Measurements from ENCODE around the gene BGLAP.

The BGLAP gene

DNA sequence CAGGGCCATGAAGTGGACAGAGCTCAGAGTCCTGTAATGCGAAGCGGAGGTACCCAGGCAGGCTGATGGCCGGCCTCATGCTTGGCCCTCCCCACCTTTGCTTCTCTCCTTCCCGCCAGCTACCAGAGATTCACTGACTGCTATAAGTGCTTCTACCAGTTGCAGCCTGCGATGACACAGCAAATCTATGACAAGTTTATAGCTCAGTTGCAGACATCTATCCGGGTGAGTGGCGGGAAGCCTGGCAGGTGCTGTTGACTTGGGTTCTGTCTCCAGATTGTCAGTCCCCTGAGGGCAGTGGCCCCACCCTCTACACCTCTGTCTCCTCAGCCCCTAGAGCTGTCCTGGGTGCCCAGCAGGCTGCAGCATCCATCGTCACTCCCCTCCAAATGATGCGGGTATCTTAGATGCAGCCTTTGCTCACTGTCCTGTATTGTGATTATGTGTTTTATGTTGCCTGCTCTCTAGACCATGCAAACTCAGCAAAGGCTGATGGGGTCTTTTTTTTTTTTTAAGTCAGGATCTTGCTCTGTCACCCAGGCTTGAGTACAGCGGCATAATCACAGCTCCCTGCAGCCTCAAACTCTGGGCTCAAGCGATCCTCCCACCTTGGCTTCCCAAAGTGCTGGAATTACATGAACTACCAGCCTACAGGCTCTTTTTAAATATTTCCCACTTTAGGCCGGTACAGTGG is 9.6 kb upstream of the BGLAP start:
- no peak for TF ChIP-seq JUND (IDR thresholded peaks at IDR 0.05; ENCODE audit: low read depth)

DNA sequence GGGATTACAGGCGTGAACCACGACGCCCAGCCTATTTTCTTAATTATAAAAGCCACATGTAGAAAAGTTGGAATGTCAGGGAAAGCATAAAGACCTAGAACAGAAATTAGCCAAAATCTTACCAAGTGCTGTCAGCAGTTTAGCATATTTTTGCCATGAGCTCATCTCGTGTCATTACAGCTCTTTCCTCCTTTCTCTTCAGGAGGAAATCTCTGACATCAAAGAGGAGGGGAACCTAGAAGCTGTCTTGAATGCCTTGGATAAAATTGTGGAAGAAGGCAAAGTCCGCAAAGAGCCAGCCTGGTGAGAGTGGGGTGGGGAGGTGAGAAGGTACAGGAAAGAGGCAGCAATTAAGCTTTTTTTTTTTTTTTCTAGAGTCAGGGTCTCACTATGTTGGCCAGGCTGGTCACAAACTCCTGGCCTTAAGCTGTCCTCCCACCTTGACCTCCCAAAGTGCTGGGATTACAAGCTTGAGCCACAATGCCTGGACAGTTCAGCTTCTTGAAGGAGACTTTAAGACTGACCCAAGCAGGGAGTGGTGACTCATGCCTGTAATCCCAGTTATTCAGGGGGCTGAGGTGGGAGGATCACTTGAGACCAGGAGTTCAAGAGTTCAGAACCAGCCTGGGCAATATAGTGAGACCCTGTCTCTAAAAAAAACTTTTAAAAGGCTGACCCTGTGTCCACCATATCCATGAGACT is 8.4 kb upstream of the BGLAP start:
- in situ Hi-C loops (cut with HindIII; ENCODE audit: low pct_unique_long_range_greater_than_20kb, low sequenced_read_pairs): no loop called here
- no peak for TF ChIP-seq JUND (IDR thresholded peaks at IDR 0.05; ENCODE audit: low read depth)
- DNase-seq (ENCODE audit: low read depth in 1 of 2, low spot score in 1 of 2): no peak

More for the DNA sequence above, 9.6 kb upstream of the BGLAP start:
- in situ Hi-C loops (cut with HindIII; ENCODE audit: low pct_unique_long_range_greater_than_20kb, low sequenced_read_pairs): no loop called here
- DNase-seq (ENCODE audit: low read depth in 1 of 2, low spot score in 1 of 2): no peak

DNA sequence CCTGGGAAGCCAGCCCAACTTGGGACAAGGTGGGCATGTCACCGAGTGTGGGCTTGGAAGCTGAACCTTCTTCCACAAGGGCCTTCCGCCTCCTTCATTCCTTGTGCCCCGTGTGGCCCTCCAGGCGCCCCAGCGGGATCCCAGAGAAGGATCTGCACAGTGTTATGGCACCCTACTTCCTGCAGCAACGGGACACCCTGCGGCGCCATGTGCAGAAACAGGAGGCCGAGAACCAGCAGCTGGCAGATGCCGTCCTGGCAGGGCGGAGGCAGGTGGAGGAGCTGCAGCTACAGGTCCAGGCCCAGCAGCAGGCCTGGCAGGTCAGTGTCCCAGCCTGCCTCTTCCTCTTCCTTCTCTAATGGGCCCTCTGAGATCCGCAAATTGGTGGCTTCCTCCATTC is 5.8 kb upstream of the BGLAP start:
- TF ChIP-seq JUND (IDR thresholded peaks at IDR 0.05; ENCODE audit: low read depth): no peak
- in situ Hi-C loops (cut with HindIII; ENCODE audit: low pct_unique_long_range_greater_than_20kb, low sequenced_read_pairs): no loop called here
- no peak for DNase-seq (ENCODE audit: low read depth in 1 of 2, low spot score in 1 of 2)

DNA sequence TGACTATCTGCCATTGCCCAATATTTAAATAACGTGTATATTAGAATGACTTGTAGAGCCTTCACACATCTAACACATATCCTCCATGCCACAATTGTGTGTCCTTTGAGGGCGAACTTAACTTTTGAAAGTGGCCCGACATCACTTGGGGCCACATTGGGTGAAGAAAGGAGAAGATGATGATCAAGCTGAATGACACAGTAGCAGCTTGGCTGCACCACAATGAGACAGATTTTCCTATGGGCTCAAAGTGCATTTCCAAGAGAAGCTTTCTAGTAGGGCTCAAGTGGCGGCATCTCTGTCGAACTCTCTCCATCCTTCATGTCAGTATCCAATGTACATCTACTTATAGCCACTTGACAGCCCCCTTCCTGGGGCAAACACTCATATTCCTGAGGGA is 3.7 kb upstream of the BGLAP start:
- DNase-seq (ENCODE audit: low read depth in 1 of 2, low spot score in 1 of 2): no peak
- no peak for TF ChIP-seq JUND (IDR thresholded peaks at IDR 0.05; ENCODE audit: low read depth)
- in situ Hi-C loops (cut with HindIII; ENCODE audit: low pct_unique_long_range_greater_than_20kb, low sequenced_read_pairs): no loop called here

- no peak for DNase-seq (ENCODE audit: low read depth in 1 of 2, low spot score in 1 of 2)
- in situ Hi-C loops (cut with HindIII; ENCODE audit: low pct_unique_long_range_greater_than_20kb, low sequenced_read_pairs): no loop called here
Measured at GRCh38 chr1:156241311-156241811, 623 bp upstream of the BGLAP start.

GRCh38 chr1:156242738-156243137 is 754 bp downstream of the BGLAP start:
- DNase-seq (ENCODE audit: low read depth in 1 of 2, low spot score in 1 of 2): no peak
- in situ Hi-C loops (cut with HindIII; ENCODE audit: low pct_unique_long_range_greater_than_20kb, low sequenced_read_pairs): no loop called here
- TF ChIP-seq JUND (IDR thresholded peaks at IDR 0.05; ENCODE audit: low read depth): no peak

More at GRCh38 chr1:156241311-156241811, 623 bp upstream of the BGLAP start:
- TF ChIP-seq JUND (IDR thresholded peaks at IDR 0.05; ENCODE audit: low read depth): no peak

GRCh38 chr1:156244126-156244525 is 2.1 kb downstream of the BGLAP start:
- no peak for DNase-seq (ENCODE audit: low read depth in 1 of 2, low spot score in 1 of 2)
- in situ Hi-C loops (cut with HindIII; ENCODE audit: low pct_unique_long_range_greater_than_20kb, low sequenced_read_pairs): no loop called here
- no peak for TF ChIP-seq JUND (IDR thresholded peaks at IDR 0.05; ENCODE audit: low read depth)

DNA sequence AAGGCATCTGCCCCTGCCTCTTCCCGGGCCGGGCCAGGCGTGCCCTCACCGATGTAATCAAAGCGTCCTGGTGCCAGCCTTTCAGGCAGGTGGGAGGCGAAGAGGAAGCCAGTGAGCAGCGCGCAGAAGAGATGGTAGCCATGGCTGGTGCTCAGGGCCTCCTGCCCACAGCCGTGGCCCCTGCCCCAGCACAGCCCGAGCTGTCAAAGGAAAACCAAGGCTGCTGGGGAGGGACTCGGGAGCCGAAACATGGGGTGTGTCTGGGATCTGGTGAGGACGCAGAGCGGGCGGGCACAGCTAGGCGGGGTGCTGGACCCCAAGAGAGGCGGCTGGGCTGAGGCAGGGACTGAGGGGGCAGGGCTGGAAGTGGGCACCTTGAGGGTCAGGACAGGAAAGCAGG is 2.7 kb downstream of the BGLAP start:
- in situ Hi-C loops (cut with HindIII; ENCODE audit: low pct_unique_long_range_greater_than_20kb, low sequenced_read_pairs): no loop called here
- no peak for TF ChIP-seq JUND (IDR thresholded peaks at IDR 0.05; ENCODE audit: low read depth)
- no peak for DNase-seq (ENCODE audit: low read depth in 1 of 2, low spot score in 1 of 2)

GRCh38 chr1:156245451-156246232 is 3.7 kb downstream of the BGLAP start:
- in situ Hi-C loops (cut with HindIII; ENCODE audit: low pct_unique_long_range_greater_than_20kb, low sequenced_read_pairs): no loop called here
- TF ChIP-seq JUND (IDR thresholded peaks at IDR 0.05; ENCODE audit: low read depth): no peak
- DNase-seq (ENCODE audit: low read depth in 1 of 2, low spot score in 1 of 2): no peak

- in situ Hi-C loops (cut with HindIII; ENCODE audit: low pct_unique_long_range_greater_than_20kb, low sequenced_read_pairs): no loop called here
Measured at GRCh38 chr1:156246241-156246780, 4.3 kb downstream of the BGLAP start.

DNA sequence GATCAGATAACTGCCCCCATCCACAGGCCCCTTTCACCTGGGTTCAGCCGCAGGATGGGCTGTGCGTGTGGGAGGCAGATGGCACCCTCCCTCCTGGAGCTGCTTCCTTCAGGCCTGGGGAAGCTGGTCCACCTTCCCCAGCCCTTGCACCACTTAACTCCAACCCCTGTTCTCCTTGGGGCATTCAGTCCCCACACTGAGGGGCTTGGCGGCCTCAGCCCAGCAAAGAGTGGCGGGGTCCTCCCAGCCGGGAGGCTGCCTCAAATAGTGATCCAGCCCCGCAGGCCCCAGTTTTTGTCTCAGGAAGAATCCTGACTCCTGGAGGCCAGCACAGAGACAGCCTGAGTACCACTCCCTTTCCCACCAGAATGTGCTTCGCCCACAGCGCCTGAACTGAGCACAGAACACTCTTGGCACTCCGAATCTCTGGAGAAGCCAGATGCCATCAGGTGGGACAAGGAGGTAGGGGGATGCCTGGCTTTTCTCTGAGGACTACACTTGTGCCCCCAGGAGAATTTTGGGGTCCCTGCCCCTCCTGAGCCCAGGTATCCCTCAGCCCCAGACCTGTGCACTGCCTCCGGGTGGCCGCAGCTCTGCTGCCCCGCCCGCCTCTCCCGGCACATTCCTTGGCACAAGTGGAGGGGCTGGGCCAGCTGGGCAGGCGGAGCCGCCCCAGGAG is 4.9 kb downstream of the BGLAP start:
- in situ Hi-C loops (cut with HindIII; ENCODE audit: low pct_unique_long_range_greater_than_20kb, low sequenced_read_pairs): no loop called here
- TF ChIP-seq JUND (IDR thresholded peaks at IDR 0.05; ENCODE audit: low read depth): no peak
- DNase-seq (ENCODE audit: low read depth in 1 of 2, low spot score in 1 of 2): peak; percentile 57 to 77

More at GRCh38 chr1:156246241-156246780, 4.3 kb downstream of the BGLAP start:
- TF ChIP-seq JUND (IDR thresholded peaks at IDR 0.05; ENCODE audit: low read depth): no peak
- DNase-seq (ENCODE audit: low read depth in 1 of 2, low spot score in 1 of 2): no peak

Data from T47D (cell line).